ENCODE measurements around the gene GZF1.

The GZF1 gene

GRCh38 chr20:23361476-23362391 lies at the start of gene GZF1:
Gene GZF1, plus strand, starts transcription at chr20:23362182. Its CDS starts 2,202 bp downstream, at chr20:23364384.
- DNase-seq (ENCODE audit: low read depth): peak; percentile 97

GRCh38 chr20:23313271-23313670 lies 48.7 kb upstream of the GZF1 start:
- no peak for DNase-seq (ENCODE audit: low read depth)

DNA sequence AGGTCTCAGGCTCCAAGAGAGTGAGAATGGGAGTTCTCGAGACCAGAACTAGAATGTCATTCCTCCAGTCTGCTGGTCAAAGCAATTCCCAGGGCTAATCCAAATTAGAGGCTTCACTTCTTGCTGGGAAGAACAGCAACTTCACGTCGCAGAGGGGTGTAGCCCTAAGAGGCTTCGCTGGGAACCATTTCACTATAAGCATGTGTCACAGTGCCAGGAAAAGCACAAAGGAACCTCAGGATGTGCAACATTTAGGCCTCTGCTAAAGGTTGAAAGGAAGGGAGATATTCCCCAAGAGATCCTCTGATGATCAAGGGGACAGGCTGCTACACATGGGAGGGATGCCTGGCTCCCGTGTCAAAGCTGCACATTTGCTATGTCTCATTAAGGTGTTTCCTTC lies 47.3 kb upstream of the GZF1 start:
- DNase-seq (ENCODE audit: low read depth): no peak

GRCh38 chr20:23315099-23315498 lies 46.9 kb upstream of the GZF1 start:
- DNase-seq (ENCODE audit: low read depth): no peak

GRCh38 chr20:23316626-23317025 lies 45.4 kb upstream of the GZF1 start:
- no peak for DNase-seq (ENCODE audit: low read depth)

- DNase-seq (ENCODE audit: low read depth): no peak
Measured at GRCh38 chr20:23317081-23317480, 44.9 kb upstream of the GZF1 start.

- DNase-seq (ENCODE audit: low read depth): no peak
Measured at GRCh38 chr20:23318347-23318746, 43.6 kb upstream of the GZF1 start.

DNA sequence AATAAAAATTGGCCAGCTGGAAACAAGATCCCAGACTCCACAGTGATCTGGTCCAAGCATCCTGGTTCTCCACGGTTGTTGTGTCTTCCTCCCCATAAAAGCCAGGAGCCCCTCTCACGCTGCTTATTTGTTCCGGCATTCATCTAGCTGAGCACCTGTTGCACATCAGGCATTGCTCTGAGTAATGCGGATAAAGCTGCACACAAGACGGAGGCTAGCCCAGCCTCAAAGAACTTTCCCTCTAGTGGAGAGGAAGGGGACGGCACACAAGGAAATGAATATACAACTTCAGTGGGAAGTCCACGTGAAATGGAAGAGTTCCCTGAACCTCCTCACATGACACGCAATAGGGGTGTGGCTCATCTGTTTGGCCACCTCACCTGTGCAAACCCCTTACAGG lies 41.7 kb upstream of the GZF1 start:
- peak; percentile 10 for DNase-seq (ENCODE audit: low read depth)

GRCh38 chr20:23325107-23325506 lies 36.9 kb upstream of the GZF1 start:
- DNase-seq (ENCODE audit: low read depth): no peak

GRCh38 chr20:23326774-23327173 lies 35.2 kb upstream of the GZF1 start:
- DNase-seq (ENCODE audit: low read depth): no peak

GRCh38 chr20:23327617-23328333 lies 34.2 kb upstream of the GZF1 start:
- DNase-seq (ENCODE audit: low read depth): no peak

GRCh38 chr20:23331450-23332350 lies 30.3 kb upstream of the GZF1 start:
- DNase-seq (ENCODE audit: low read depth): no peak

- no peak for DNase-seq (ENCODE audit: low read depth)
Measured at GRCh38 chr20:23332467-23332866, 29.5 kb upstream of the GZF1 start.

GRCh38 chr20:23334111-23334510 lies 27.9 kb upstream of the GZF1 start:
- no peak for DNase-seq (ENCODE audit: low read depth)

DNA sequence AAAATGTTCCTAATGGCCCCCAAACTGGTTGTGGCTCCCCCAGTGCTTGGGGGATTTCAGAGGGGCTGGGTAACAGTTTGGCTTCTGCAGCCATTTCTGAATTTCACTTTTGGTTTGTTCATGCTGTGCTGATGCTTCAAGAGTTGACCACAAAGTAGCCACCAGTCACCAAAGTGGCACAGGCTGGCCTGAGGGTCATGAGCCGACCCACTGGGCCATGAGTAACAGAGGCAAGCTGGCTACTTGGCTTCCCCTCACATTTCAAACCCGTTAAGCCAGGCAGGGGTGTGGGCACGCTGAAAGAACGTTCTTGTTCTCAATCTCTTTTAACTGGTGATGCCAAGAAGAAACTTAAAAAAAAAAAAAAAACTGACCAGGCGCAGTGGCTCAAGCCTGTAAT lies 26.5 kb upstream of the GZF1 start:
- DNase-seq (ENCODE audit: low read depth): no peak

DNA sequence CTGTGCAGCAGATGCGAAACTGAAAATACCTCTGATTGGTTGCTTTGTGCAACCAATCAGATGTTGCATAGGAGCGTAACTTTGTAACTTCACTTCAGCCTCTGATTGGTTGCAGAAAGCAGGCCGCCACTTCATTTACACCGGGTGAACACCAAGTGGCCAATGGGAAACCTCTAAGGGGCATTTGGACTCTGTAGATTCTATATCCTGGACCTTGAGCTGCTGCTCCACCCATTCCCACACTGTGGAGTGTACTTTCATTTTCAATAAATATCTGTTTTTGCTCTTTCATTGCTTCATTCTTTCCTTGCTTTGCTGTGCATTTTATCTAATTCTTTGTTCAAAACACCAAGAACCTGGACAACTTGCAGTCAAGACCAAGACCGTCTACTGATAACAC lies 25.5 kb upstream of the GZF1 start:
- DNase-seq (ENCODE audit: low read depth): no peak

DNA sequence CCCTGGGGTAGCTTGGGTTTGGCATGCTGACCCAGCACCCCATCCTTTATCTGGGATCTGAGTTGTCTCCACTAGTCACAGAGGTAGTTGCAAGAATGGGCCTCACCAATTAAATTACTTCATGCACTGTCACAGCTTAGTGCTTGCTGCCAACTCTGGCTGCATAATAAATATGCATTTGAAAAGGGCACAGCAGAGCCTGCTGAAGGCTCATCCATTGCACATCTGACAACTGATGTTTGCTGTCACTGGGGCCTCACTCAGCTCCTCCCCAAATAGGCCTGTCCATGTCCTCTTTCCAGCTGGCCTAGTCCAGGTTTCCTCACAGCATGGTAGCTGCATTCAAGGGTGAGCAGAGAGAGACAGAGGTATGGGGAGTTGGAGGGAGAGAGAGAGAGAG lies 24.7 kb upstream of the GZF1 start:
- no peak for DNase-seq (ENCODE audit: low read depth)

GRCh38 chr20:23339986-23340385 lies 22.0 kb upstream of the GZF1 start:
- no peak for DNase-seq (ENCODE audit: low read depth)

GRCh38 chr20:23340524-23340923 lies 21.5 kb upstream of the GZF1 start:
- no peak for DNase-seq (ENCODE audit: low read depth)

DNA sequence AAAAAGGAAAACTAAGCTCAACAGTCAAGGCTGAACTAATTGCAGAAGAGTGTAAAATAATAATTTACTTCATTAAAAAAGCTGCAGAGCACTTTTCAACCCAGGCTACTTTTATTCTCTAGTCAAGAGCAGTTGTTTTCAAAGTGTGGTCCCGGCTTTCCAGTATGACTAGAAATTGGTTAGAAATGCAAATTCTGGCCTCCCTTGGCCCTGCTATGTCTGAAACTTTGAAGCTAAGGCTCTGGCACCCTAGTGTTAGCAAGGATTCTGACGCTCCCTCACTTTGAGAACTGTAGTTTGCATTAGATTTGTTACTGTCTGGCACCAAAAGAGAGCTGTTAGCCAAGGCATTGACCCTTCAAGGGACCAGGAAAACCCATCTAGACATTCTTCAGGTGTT lies 20.9 kb upstream of the GZF1 start:
- DNase-seq (ENCODE audit: low read depth): no peak

DNA sequence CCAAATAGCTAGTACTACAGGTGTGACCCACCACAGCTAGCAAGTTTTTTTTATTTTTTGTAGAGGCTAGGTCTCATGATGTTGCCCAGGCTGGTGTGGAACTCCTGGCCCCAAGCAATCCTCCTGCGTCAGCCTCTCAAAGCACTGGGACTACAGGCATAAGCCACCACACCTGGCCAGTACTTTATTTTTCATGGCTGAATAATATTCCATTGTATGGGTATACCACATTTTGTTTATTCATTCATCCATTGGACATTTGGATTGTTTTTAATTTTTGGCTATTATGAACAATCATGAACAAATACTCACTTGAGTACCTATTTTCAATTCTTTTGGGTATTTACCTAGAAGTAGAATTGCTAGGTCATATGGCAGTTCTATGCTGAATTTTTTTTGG lies 18.4 kb upstream of the GZF1 start:
- DNase-seq (ENCODE audit: low read depth): no peak

GRCh38 chr20:23344336-23344735 lies 17.6 kb upstream of the GZF1 start:
- no peak for DNase-seq (ENCODE audit: low read depth)

All from GM04504 (cell line).